ENCODE data around the gene LOX.

DNA sequence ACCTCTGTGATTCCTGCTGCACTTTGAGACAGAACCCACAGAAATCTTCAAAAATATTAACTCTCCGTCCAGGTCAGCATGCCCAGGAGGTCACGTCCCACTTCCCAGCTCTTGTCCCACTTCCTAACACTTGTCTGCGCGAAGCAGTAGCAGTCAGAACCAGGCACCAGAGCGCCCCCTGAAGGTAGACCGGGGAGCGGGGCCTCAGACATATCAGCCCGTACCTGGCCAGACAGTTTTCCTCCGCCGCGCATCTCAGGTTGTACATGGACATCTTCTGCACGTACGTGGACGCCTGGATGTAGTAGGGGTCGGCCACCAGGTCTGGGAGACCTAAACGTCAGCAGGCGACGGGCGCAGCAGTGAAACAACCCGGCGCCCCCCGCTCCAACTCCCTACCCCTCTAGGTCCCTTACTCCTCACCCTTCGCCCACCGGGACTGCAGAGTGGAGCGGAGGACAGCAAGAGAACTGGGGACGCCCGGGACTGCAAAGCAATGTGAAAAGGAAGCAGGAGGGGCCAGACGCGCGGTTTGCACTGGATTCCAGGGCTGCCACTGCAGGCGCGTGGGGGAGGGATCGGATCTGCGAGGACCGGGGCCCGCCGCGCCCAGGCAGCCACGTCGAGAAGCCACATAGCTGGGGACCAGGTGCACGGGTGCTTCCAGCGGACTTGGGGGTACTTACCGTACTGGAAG is 1.2 kb downstream of the LOX start:
- peak in 1 of 3 donors; percentile 28 for TF ChIP-seq CTCF (IDR thresholded peaks at IDR 0.05)
- no peak for TF ChIP-seq POLR2A (IDR thresholded peaks at IDR 0.05)
